Mesodermal cell (in vitro differentiated cells): ENCODE measurements around the gene TRAPPC10.

ENCODE experiments used
- H3K27ac ChIP-seq: 2 replicates; pipeline ENCODE4 v1.7.0; 2013; ENCODE audit warnings: mild to moderate bottlenecking, low read depth, low read length, moderate library complexity; ENCODE audit not compliant: severe bottlenecking
- H3K36me3 ChIP-seq: 2 replicates; pipeline ENCODE4 v1.7.1; 2013; ENCODE audit warnings: mild to moderate bottlenecking, low read length, moderate library complexity; ENCODE audit not compliant: control insufficient read depth, insufficient read depth
- H3K4me1 ChIP-seq: one replicate; pipeline ENCODE4 v1.7.1; 2013; ENCODE audit warnings: mild to moderate bottlenecking, low read length; ENCODE audit not compliant: insufficient read depth, control insufficient read depth, poor library complexity, severe bottlenecking
- H3K4me3 ChIP-seq: 2 replicates; pipeline ENCODE4 v1.7.0; 2013; ENCODE audit warnings: low read length, control low read depth, mild to moderate bottlenecking; ENCODE audit not compliant: insufficient read depth, poor library complexity, severe bottlenecking; ENCODE audit errors: extremely low read depth
- H3K9me3 ChIP-seq: 2 replicates; pipeline ENCODE4 v1.7.1; 2013; ENCODE audit warnings: mild to moderate bottlenecking, low read length, moderate library complexity; ENCODE audit not compliant: control insufficient read depth
- WGBS, 2 experiments: methylation state at CpG; one replicate each; pipeline ENCODE4 v1.1.5; 2013; ENCODE audit warnings: missing lambda C conversion rate in 2 of 2; ENCODE audit not compliant: insufficient coverage in 2 of 2; 5-methylcytosine and 5-hydroxymethylcytosine counted together

TRAPPC10 gene

DNA sequence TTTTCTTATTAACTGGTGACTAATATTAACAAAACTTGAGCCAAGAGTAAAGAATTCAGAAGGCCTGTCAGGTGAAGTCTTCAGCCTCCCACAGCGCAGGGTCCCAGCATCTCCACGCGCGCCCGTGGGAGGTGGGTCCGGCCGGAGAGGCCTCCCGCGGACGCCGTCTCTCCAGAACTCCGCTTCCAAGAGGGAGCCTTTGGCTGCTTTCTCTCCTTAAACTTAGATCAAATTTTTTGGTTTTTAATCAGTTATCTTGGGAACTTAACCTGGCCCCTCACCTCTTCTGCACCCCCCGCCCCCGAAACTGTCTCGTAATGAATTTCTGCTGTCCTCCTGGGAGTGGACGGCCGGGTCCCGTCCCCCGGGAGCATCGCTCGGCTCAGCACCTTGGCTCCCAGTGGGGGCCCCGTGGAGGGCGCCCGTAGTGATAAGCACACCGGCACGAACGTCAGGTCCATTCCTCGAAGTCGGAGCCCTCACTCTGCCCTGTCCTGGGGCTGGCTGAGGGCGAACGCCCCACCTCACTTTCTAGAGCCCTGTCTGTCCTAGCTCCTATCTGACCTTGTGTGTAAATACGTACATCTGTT is 29.5 kb upstream of the TRAPPC10 start:
- Histone ChIP-seq H3K9me3 (no peaks in the 10 kb centered on the region), H3K27ac (no peak overlapping the region), H3K4me3 (no peak overlapping the region), H3K36me3 (no peaks in the 10 kb centered on the region), H3K4me1 (peaks cover 11% of the 10 kb centered on the region)
- 93 to 97% methylated on average over 30 of the region's 32 CpGs for WGBS, 2 experiments

DNA sequence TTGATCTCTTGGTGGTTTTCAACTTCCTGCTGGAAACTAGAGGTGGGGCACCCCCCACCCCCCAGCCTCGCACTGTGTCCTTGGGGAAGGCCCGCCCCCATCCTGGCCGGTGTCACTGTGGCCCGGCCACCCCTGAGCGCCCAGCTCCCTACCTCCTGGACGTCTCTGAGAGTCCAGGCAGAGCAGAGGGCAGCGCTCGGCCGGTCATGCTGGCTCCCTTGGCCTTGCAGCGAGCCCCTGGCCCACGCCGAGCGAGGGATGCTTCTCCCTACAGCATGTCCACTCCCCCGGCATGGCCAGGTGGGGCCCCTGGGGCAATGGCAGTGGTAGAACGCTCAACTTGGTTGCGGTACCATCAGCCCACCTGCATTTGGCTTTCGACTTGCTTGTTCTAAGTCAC is 28.7 kb upstream of the TRAPPC10 start:
- WGBS, 2 experiments = 91 to 93% methylated on average over 11 to 17 of the region's 17 CpGs

DNA sequence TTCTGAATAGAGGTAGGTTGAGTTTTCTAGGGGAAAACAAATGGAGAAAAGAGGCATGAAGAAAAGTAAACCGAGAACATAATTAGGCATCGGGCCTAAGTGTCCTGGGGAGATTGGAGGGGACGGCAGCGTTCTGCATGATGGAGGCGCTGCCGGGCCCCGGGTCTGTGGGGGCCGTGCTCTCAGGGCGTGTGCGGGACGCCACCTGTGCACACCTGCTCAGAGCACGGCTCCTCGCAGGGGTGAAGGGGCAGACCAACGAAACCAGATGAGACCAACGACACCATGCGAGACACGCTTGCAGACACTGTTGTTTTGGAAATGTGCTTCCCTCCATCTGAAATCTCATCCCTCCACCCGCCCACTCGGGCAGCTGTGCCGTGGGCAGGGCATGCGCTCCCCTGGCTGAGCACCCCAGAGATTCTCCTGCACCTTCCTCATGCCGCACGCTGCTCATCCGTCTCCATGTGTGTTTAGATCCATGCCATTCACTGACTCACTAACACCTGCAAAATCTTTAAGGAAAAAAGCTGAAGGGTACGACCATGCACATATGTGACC is 28.2 kb upstream of the TRAPPC10 start:
- Histone ChIP-seq H3K36me3 (no peaks in the 10 kb centered on the region), H3K9me3 (no peaks in the 10 kb centered on the region), H3K4me3 (no peak overlapping the region), H3K27ac (no peak overlapping the region), H3K4me1 (peaks cover 11% of the 10 kb centered on the region)
- WGBS, 2 experiments = 94 to 98% methylated on average over 22 to 24 of the region's 25 CpGs

More for the DNA sequence above, 28.7 kb upstream of the TRAPPC10 start:
- H3K36me3 ChIP-seq = no peaks in the 10 kb centered on the region
- no peak overlapping the region for H3K27ac ChIP-seq
- H3K4me1 ChIP-seq = peaks cover 11% of the 10 kb centered on the region
- no peak overlapping the region for H3K4me3 ChIP-seq
- H3K9me3 ChIP-seq = no peaks in the 10 kb centered on the region

DNA sequence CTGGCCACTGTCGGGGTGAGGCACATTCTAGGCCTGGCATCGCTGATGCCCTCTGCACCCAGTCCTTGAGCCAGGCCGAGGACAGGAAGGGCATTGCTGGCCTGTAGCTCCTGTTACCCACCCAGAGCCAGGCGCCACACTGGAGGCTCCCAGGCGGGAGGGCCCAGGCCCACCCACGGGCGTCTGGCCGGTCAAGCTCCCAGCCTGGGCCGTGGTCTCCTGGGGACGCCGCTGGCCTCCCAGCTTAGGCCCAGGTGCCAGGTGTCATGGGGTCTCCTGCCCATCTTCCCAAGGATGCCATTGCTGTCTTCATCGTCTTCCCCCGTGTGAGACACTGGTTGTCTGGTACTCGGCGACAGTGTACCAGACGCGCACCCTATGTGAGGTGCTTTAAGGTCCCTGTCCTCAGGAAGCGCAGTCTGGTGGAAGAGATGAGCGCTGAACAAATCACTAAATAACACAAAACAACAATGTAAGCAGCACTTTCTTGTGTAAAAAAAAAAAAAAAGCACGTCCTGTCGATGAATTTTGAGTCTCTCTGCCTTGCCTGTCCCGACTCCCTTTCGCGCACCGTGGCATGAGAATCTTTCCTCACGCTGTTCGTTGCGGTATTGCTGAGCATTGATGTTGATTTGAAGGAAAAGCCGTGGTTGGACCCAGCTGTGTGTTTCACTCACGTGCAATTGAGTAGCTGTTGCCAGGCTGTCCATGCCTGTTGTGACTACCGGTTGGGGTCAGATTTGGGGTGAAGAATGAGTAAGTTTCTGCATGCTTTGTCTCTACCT is 27.0 kb upstream of the TRAPPC10 start:
- Histone ChIP-seq H3K4me1 (peaks cover 11% of the 10 kb centered on the region), H3K27ac (no peak overlapping the region), H3K36me3 (no peaks in the 10 kb centered on the region), H3K9me3 (no peaks in the 10 kb centered on the region), H3K4me3 (no peak overlapping the region)
- WGBS, 2 experiments = 96 to 97% methylated on average over 14 to 28 of the region's 31 CpGs

DNA sequence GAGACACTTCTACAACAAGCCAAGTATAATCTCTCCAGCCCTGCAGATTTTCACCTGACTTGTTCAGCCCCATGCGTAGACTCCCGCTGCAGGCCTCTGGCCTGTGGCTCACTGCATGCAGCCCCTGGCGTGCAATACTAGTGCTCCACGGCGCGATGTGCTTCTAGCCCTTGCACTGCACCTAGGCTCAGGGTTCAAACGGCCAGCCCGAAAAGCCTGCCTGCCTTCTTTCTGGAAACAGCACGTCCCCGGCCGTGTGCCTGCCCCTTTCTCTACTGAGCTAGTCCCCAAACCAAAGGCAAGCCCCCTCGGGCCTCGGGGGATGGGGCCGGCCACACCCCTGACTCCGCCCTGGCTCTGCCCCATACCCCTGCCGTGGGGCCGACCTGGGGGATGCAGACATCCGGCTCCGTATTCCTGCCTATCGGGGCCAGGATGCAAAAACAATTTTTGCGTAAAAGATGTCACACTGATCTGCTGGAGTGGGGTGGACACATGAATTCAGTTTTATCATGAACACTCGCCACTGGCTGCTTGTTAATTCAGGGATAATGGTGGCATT is 26.3 kb upstream of the TRAPPC10 start:
- Histone ChIP-seq H3K27ac (no peak overlapping the region), H3K36me3 (no peaks in the 10 kb centered on the region), H3K4me1 (peaks cover 6% of the 10 kb centered on the region), H3K9me3 (no peaks in the 10 kb centered on the region), H3K4me3 (no peak overlapping the region)
- 42 to 45% methylated on average over 18 to 22 of the region's 22 CpGs for WGBS, 2 experiments

DNA sequence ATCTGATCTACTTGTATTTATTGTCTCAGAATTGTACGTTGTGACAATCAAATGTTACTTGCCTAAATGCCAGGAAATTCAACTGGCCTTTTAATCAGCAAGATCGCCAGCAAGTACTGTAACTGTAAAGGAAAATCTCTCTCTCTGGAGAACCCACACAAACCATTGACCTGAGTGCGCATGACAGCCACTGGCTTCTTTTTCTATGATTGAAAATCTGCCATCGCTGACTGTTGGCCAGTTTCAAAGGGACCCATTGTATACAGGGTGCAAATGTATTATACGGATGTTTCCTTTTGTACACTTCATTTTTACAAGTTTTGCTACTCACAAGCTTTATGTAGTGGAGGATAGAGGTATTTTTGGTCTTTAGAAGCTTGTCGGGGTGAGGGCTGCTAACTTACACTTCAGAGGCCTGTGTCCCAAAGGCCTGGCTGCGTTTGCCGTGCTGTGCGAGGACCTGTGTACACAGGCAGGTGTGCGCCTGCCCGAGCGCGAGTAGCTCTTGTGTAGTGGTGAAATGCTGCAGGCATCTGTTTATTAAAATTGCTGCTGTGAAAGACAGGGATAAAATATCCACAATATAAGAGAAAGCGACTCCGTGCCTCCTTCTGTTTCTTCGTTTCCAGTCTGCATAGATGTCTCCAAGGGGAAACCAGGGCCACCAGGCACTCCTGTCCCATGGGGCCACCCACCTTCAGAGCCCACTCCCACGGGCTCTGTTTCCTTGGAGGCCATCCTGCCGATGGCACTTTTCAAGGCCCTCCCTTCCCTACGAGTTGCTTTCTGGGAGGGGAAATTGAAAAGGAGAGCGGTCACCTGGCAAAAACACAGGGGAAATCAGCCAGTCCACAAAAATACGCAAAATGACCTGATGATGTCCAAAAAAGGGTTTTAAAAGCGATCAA is 25.3 kb upstream of the TRAPPC10 start:
- H3K36me3 ChIP-seq = no peaks in the 10 kb centered on the region
- 95 to 97% methylated on average over 12 to 19 of the region's 22 CpGs for WGBS, 2 experiments
- no peak overlapping the region for H3K4me3 ChIP-seq
- no peak overlapping the region for H3K27ac ChIP-seq
- H3K9me3 ChIP-seq = no peaks in the 10 kb centered on the region
- no peaks in the 10 kb centered on the region for H3K4me1 ChIP-seq

DNA sequence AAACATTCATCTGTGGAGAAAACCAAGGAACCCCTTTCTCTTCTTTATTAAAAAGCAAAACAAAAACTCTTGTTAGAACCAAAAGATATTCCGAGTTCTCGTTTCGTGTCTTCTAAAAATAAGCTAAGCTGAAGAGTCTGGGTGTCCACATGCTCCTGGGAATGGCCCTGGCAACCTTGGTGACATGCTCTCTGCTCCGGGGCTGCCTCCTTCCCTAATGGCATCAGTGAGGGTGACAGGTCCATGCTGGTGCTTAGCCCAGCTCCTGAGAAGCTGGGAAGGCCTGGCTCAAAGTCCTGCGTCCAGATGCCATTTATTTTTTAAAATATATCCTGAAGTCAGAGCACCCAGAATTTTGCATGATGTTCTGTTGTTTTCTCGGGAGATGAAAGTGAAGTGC is 24.6 kb upstream of the TRAPPC10 start:
- H3K9me3 ChIP-seq = no peaks in the 10 kb centered on the region
- no peaks in the 10 kb centered on the region for H3K4me1 ChIP-seq
- H3K36me3 ChIP-seq = no peaks in the 10 kb centered on the region
- H3K4me3 ChIP-seq = no peak overlapping the region
- WGBS, 2 experiments = 92 to 93% methylated on average over 4 to 5 of the region's 6 CpGs
- H3K27ac ChIP-seq = no peak overlapping the region

DNA sequence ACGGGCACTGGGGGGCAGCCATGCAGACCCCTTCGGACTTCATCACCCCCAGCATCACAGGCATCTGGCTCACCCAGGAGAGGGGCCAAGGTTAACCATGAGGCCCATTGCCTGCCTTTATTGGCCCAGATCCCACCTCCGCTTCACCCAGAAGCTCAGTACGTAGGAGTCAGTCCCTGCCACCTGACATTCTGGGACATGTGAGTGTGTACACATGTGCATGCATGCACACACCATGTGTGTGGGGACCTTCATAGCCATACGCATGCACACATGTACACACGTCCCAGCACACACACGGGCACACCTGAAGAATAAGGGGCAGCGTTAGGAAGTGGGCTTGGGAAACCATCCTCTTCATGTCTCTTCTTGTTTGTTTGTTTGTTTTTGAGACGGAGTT is 24.1 kb upstream of the TRAPPC10 start:
- H3K9me3 ChIP-seq = no peaks in the 10 kb centered on the region
- no peaks in the 10 kb centered on the region for H3K36me3 ChIP-seq
- no peak overlapping the region for H3K27ac ChIP-seq
- 92 to 94% methylated on average over 8 of the region's 9 CpGs for WGBS, 2 experiments
- no peak overlapping the region for H3K4me3 ChIP-seq
- no peaks in the 10 kb centered on the region for H3K4me1 ChIP-seq

DNA sequence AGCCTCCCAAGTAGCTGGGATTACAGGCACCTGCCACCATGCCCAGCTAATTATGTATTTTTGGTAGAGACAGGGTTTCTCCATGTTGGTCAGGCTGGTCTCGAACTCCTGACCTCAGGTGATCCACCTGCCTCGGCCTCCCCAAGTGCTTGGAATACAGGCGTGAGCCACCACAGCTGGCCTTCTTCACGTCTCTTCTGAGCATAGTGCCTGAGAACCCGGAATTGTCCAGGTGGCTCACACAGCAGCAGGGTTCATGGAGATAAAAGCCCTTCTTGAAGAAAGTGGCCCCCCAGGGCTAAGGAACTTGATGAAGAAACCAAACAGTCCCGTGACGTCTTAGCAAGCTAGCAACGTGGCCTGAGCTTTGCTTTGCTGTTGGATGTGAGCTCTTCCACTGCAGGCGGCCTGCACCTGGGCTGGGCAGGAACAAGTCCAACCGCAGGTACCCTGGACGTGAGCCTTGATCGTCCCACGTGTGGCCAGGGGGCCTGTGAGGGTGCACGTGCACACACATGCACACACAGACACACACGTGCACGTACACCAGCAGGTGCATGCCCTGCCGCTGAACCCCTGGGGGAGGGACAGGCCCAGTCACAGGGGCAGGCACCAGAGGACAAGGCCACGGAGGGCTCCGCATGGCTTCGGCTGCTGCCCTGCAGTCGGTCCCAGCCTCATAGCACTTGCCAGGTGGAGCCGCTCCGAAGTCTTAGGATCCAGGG is 23.4 kb upstream of the TRAPPC10 start:
- Histone ChIP-seq H3K27ac (no peak overlapping the region), H3K9me3 (no peaks in the 10 kb centered on the region), H3K4me3 (no peak overlapping the region), H3K4me1 (no peaks in the 10 kb centered on the region), H3K36me3 (no peaks in the 10 kb centered on the region)
- 83 to 90% methylated on average over 21 to 23 of the region's 23 CpGs for WGBS, 2 experiments

DNA sequence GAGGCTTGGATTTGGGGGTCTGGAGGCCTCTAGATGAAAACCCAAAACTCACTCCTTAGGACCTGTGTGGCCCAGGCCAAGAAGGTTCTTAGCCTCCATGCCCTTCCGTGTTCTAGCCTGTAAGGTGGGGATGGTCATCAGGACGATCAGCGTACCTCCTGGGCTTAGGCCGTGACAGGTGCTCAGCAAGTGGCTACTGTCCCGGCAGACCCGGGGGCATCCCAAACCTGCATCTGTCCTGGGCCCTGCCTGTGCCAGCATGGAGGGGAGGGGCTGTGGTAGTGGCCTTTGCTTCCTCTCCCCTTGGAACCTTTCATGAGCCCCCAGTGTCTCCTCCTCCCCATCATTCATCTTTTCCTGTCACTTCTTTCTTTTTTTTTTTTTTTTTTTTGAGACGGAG is 22.7 kb upstream of the TRAPPC10 start:
- WGBS, 2 experiments = 97% methylated on average over 6 of the region's 7 CpGs; no CpG with 5 or more reads in 1 of the 2 experiments
- Histone ChIP-seq H3K4me1 (no peaks in the 10 kb centered on the region), H3K9me3 (no peaks in the 10 kb centered on the region), H3K27ac (no peak overlapping the region), H3K36me3 (no peaks in the 10 kb centered on the region), H3K4me3 (no peak overlapping the region)
